Spleen (tissue), 7 donors: ENCODE measurements around the gene SOS1.

Source experiments
- CTCF ChIP-seq, 11 experiments: fragments of 200-600 bp in 7 of 11; fragments of 450-650 bp in 4 of 11; sonication (generic) in 4 of 11; IDR thresholded peaks in 8 of 11; conservative IDR thresholded peaks in 3 of 11; 1 replicate in 7 of 11; 2 replicates in 4 of 11; pipeline versions ENCODE4 v1.4.0 to v1.8.0; 2016 to 2021; ENCODE audit warnings: antibody characterized with exemption in 11 of 11, inconsistent platforms in 4 of 11, mild to moderate bottlenecking in 1 of 11
- POLR2AphosphoS5 ChIP-seq, 3 donors: sonication (generic); formaldehyde crosslinking; IDR thresholded peaks; one replicate each; pipeline ENCODE4 v1.5.1; 2017; ENCODE audit warnings: antibody characterized with exemption in 3 of 3
- donor health status: DM: no; HTN: no; CAD: no; lungs with moderate emphysema.
- donor health status: DM: no; HTN: no; CAD: no.
- donor health status: DM: no; HTN: no; CAD: no.

GRCh38 chr2:39033980-39034379 lies 86.9 kb downstream of the SOS1 start:
- no peak for TF ChIP-seq POLR2AphosphoS5 (IDR thresholded peaks at IDR 0.05)
- no peak for TF ChIP-seq CTCF (IDR thresholded peaks at IDR 0.05 in 8 of 11, conservative IDR thresholded peaks at IDR 0.05 in 3 of 11)
